Measurements from ENCODE around the gene LYL1.
A peak's percentile ranks its signal among the peaks of the same experiment; 100 is the strongest.
"Not testable (repeated sequence)": the region's sequence is repeated elsewhere in the genome, so short reads cannot be mapped to it uniquely, and the experiment has no call there.

LYL1 gene

GRCh38 chr19:13102666-13103580 lies at the start of gene LYL1:
TSS of gene LYL1 (minus strand) at chr19:13102858. CDS start at chr19:13101171, 1,687 bp downstream.
- DNase-seq (ENCODE audit: low spot score) = peak; percentile 91

- DNase-seq (ENCODE audit: low spot score) = peak; percentile 95
Measured at GRCh38 chr19:13151605-13152355, 49.1 kb upstream of the LYL1 start.

GRCh38 chr19:13150931-13151604 lies 48.4 kb upstream of the LYL1 start:
- DNase-seq (ENCODE audit: low spot score) = no peak

- peak; percentile 92 for DNase-seq (ENCODE audit: low spot score)
Measured at GRCh38 chr19:13150187-13150930, 47.7 kb upstream of the LYL1 start, which contains the start of the genes IER2 and STX10. TSS of gene IER2 (plus strand) at chr19:13150411. CDS start at chr19:13153187, 2,776 bp downstream. TSS of gene STX10 (minus strand) at chr19:13150375. CDS start at chr19:13150173, 202 bp downstream.

GRCh38 chr19:13149628-13150186 lies 47.0 kb upstream of the LYL1 start:
- peak; percentile 50 for DNase-seq (ENCODE audit: low spot score)

- not testable (repeated sequence) for DNase-seq (ENCODE audit: low spot score)
Measured at GRCh38 chr19:13149173-13149627, 46.5 kb upstream of the LYL1 start.

GRCh38 chr19:13146763-13147563 lies 44.3 kb upstream of the LYL1 start:
- no peak for DNase-seq (ENCODE audit: low spot score)

- no peak for DNase-seq (ENCODE audit: low spot score)
Measured at GRCh38 chr19:13139633-13140311, 37.1 kb upstream of the LYL1 start.

GRCh38 chr19:13138916-13139198 lies 36.2 kb upstream of the LYL1 start:
- DNase-seq (ENCODE audit: low spot score) = no peak

GRCh38 chr19:13138171-13138915 lies 35.7 kb upstream of the LYL1 start:
- DNase-seq (ENCODE audit: low spot score) = no peak

- DNase-seq (ENCODE audit: low spot score) = no peak
Measured at GRCh38 chr19:13137290-13137794, 34.7 kb upstream of the LYL1 start.

- DNase-seq (ENCODE audit: low spot score) = no peak
Measured at GRCh38 chr19:13135068-13136062, 32.7 kb upstream of the LYL1 start.

- DNase-seq (ENCODE audit: low spot score) = no peak
Measured at GRCh38 chr19:13134626-13135025, 32.0 kb upstream of the LYL1 start.

- DNase-seq (ENCODE audit: low spot score) = no peak
Measured at GRCh38 chr19:13133241-13133870, 30.7 kb upstream of the LYL1 start.

- no peak for DNase-seq (ENCODE audit: low spot score)
Measured at GRCh38 chr19:13132471-13133180, 30.0 kb upstream of the LYL1 start.

GRCh38 chr19:13130886-13131490 lies 28.3 kb upstream of the LYL1 start:
- DNase-seq (ENCODE audit: low spot score) = no peak

Measured in kidney capillary endothelial cell (primary cell).